ENCODE measurements around the gene CDPF1.

GRCh38 chr22:46213052-46213451 lies 37.0 kb downstream of the CDPF1 start:
- TF ChIP-seq, protein P1, sequence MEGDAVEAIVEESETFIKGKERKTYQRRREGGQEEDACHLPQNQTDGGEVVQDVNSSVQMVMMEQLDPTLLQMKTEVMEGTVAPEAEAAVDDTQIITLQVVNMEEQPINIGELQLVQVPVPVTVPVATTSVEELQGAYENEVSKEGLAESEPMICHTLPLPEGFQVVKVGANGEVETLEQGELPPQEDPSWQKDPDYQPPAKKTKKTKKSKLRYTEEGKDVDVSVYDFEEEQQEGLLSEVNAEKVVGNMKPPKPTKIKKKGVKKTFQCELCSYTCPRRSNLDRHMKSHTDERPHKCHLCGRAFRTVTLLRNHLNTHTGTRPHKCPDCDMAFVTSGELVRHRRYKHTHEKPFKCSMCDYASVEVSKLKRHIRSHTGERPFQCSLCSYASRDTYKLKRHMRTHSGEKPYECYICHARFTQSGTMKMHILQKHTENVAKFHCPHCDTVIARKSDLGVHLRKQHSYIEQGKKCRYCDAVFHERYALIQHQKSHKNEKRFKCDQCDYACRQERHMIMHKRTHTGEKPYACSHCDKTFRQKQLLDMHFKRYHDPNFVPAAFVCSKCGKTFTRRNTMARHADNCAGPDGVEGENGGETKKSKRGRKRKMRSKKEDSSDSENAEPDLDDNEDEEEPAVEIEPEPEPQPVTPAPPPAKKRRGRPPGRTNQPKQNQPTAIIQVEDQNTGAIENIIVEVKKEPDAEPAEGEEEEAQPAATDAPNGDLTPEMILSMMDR (optimal IDR thresholded peaks at IDR 0.05 in 1 of 3, IDR thresholded peaks at IDR 0.05 in 1 of 3, conservative IDR thresholded peaks at IDR 0.05 in 1 of 3; ENCODE audit: extremely low read depth in 1 of 3, insufficient read depth in 2 of 3, low read length in 3 of 3) = no peak
- TF ChIP-seq EZH2 (IDR thresholded peaks at IDR 0.05; ENCODE audit: low read length) = no peak

Data from keratinocyte (primary cell).